ENCODE data around the gene FAM83C. TPM values are rescaled to one million over a fixed set of nuclear protein-coding genes. Genes with fewer than 3 reads are reported as not detected.

The FAM83C gene
- total RNA-seq, 1 experiment from 2014 or later, result not detected

- CTCF ChIA-PET, result no interaction called here
Observed at GRCh38 chr20:35281506-35282101, 10.6 kb downstream of the FAM83C start.

GRCh38 chr20:35280523-35280922, 11.7 kb downstream of the FAM83C start:
- Histone ChIP-seq H3K4me3 (ENCODE audit: low read depth, low read length, poor library complexity, severe bottlenecking) (no peak overlapping the region), H3K36me3 (ENCODE audit: insufficient read depth, low read length, poor library complexity, severe bottlenecking) (peaks cover 36% of the 10 kb centered on the region), H3K27me3 (replicated peaks; ENCODE audit: insufficient read depth, low read depth, low read length, poor library complexity) (no peaks in the 10 kb centered on the region), H3K27ac (ENCODE audit: low read depth, low read length, poor library complexity, severe bottlenecking) (no peak overlapping the region), H3K4me1 (ENCODE audit: insufficient read depth, low read length, poor library complexity, severe bottlenecking) (peaks cover 13% of the 10 kb centered on the region), H3K9me3 (ENCODE audit: low read depth, low read length, poor library complexity, severe bottlenecking) (no peaks in the 10 kb centered on the region)
- ChIA-PET POLR2A (ENCODE audit: low non-redundant PET) (no interaction called here), CTCF (no interaction called here)
- TF ChIP-seq EZH2 (IDR thresholded peaks at IDR 0.05; ENCODE audit: borderline replicate concordance, low read depth, low read length, poor library complexity, severe bottlenecking) (no peak), CTCF (conservative IDR thresholded peaks at IDR 0.05; ENCODE audit: low read depth, low read length) (no peak)
- no peak for DNase-seq (ENCODE audit: low spot score)
- intact Hi-C loops (cut with micrococcal nuclease; ENCODE audit: unreplicated experiment), result no loop called here
- BruUV-seq (replicated peaks), result no TSS peak

More at GRCh38 chr20:35281506-35282101, 10.6 kb downstream of the FAM83C start:
- no peak overlapping the region for H3K4me3 ChIP-seq (ENCODE audit: low read depth, low read length, poor library complexity, severe bottlenecking)
- intact Hi-C loops (cut with micrococcal nuclease; ENCODE audit: unreplicated experiment), result no loop called here
- DNase-seq (ENCODE audit: low spot score), result no peak
- no peaks in the 10 kb centered on the region for H3K27me3 ChIP-seq (replicated peaks; ENCODE audit: insufficient read depth, low read depth, low read length, poor library complexity)
- POLR2A ChIA-PET (ENCODE audit: low non-redundant PET), result no interaction called here
- no peaks in the 10 kb centered on the region for H3K9me3 ChIP-seq (ENCODE audit: low read depth, low read length, poor library complexity, severe bottlenecking)
- peaks cover 36% of the 10 kb centered on the region for H3K36me3 ChIP-seq (ENCODE audit: insufficient read depth, low read length, poor library complexity, severe bottlenecking)
- TF ChIP-seq EZH2 (IDR thresholded peaks at IDR 0.05; ENCODE audit: borderline replicate concordance, low read depth, low read length, poor library complexity, severe bottlenecking) (no peak), CTCF (conservative IDR thresholded peaks at IDR 0.05; ENCODE audit: low read depth, low read length) (no peak)
- no TSS peak for BruUV-seq (replicated peaks)
- peaks cover 13% of the 10 kb centered on the region for H3K4me1 ChIP-seq (ENCODE audit: insufficient read depth, low read length, poor library complexity, severe bottlenecking)
- no peak overlapping the region for H3K27ac ChIP-seq (ENCODE audit: low read depth, low read length, poor library complexity, severe bottlenecking)

GRCh38 chr20:35279533-35280174, 12.6 kb downstream of the FAM83C start:
- Histone ChIP-seq H3K27ac (ENCODE audit: low read depth, low read length, poor library complexity, severe bottlenecking) (no peak overlapping the region), H3K4me3 (ENCODE audit: low read depth, low read length, poor library complexity, severe bottlenecking) (no peak overlapping the region), H3K36me3 (ENCODE audit: insufficient read depth, low read length, poor library complexity, severe bottlenecking) (peaks cover 36% of the 10 kb centered on the region), H3K27me3 (replicated peaks; ENCODE audit: insufficient read depth, low read depth, low read length, poor library complexity) (no peaks in the 10 kb centered on the region), H3K4me1 (ENCODE audit: insufficient read depth, low read length, poor library complexity, severe bottlenecking) (peaks cover 13% of the 10 kb centered on the region), H3K9me3 (ENCODE audit: low read depth, low read length, poor library complexity, severe bottlenecking) (no peaks in the 10 kb centered on the region)
- TF ChIP-seq EZH2 (IDR thresholded peaks at IDR 0.05; ENCODE audit: borderline replicate concordance, low read depth, low read length, poor library complexity, severe bottlenecking) (no peak), CTCF (conservative IDR thresholded peaks at IDR 0.05; ENCODE audit: low read depth, low read length) (no peak)
- intact Hi-C loops (cut with micrococcal nuclease; ENCODE audit: unreplicated experiment), result no loop called here
- CTCF ChIA-PET, result interaction anchor here (0.5 kb wide), 1 partner anchor 160 kb away, joined by 4 read pairs; no protein-coding TSS in a partner anchor
- DNase-seq (ENCODE audit: low spot score), result no peak
- POLR2A ChIA-PET (ENCODE audit: low non-redundant PET), result interaction anchor here (0.6 kb wide), 1 partner anchor 912 kb away, joined by 7 read pairs; no protein-coding TSS in a partner anchor
- no TSS peak for BruUV-seq (replicated peaks)

Data from A673 (cell line).